NCI-H1694 (cell line): ENCODE data around the gene KIF26B.
A peak's percentile ranks its signal among the peaks of the same experiment; 100 is the strongest.

Experiments used
- DNase-seq: peaks from one replicate; lab custom pipeline; 2025; lab: John Stamatoyannopoulos, UW

KIF26B gene

GRCh38 chr1:245512181-245512888, 357.6 kb downstream of the KIF26B start:
- no peak for DNase-seq

GRCh38 chr1:245512980-245513578, 358.3 kb downstream of the KIF26B start:
- no peak for DNase-seq

- no peak for DNase-seq
Measured at GRCh38 chr1:245516284-245516759, 361.5 kb downstream of the KIF26B start.

- DNase-seq, result no peak
Measured at GRCh38 chr1:245520611-245521010, 365.8 kb downstream of the KIF26B start.

GRCh38 chr1:245526141-245526540, 371.4 kb downstream of the KIF26B start:
- DNase-seq, result no peak

- peak; percentile 20 for DNase-seq
Measured at GRCh38 chr1:245528258-245528635, 373.5 kb downstream of the KIF26B start.

- no peak for DNase-seq
Measured at GRCh38 chr1:245530937-245531336, 376.2 kb downstream of the KIF26B start.

- DNase-seq, result no peak
Measured at GRCh38 chr1:245537992-245538391, 383.2 kb downstream of the KIF26B start.

GRCh38 chr1:245538671-245539070, 383.9 kb downstream of the KIF26B start:
- no peak for DNase-seq

- no peak for DNase-seq
Measured at GRCh38 chr1:245541369-245541768, 386.6 kb downstream of the KIF26B start.

GRCh38 chr1:245542365-245542764, 387.6 kb downstream of the KIF26B start:
- no peak for DNase-seq

GRCh38 chr1:245544236-245544635, 389.5 kb downstream of the KIF26B start:
- DNase-seq, result no peak

GRCh38 chr1:245546875-245547274, 392.1 kb downstream of the KIF26B start:
- no peak for DNase-seq

- no peak for DNase-seq
Measured at GRCh38 chr1:245549996-245550719, 395.4 kb downstream of the KIF26B start.

GRCh38 chr1:245550720-245551043, 395.9 kb downstream of the KIF26B start:
- no peak for DNase-seq

GRCh38 chr1:245551536-245551935, 396.8 kb downstream of the KIF26B start:
- no peak for DNase-seq

- DNase-seq, result no peak
Measured at GRCh38 chr1:245552331-245552730, 397.5 kb downstream of the KIF26B start.

GRCh38 chr1:245556057-245556456, 401.3 kb downstream of the KIF26B start:
- DNase-seq, result no peak

GRCh38 chr1:245558069-245558468, 403.3 kb downstream of the KIF26B start:
- DNase-seq, result no peak

- DNase-seq, result no peak
Measured at GRCh38 chr1:245560316-245560859, 405.6 kb downstream of the KIF26B start.

- DNase-seq, result no peak
Measured at GRCh38 chr1:245561665-245562234, 407.0 kb downstream of the KIF26B start.

GRCh38 chr1:245566134-245566533, 411.3 kb downstream of the KIF26B start:
- DNase-seq, result no peak

- no peak for DNase-seq
Measured at GRCh38 chr1:245566952-245567351, 412.2 kb downstream of the KIF26B start.
